ENCODE results near the gene ARL6IP4.

DNA sequence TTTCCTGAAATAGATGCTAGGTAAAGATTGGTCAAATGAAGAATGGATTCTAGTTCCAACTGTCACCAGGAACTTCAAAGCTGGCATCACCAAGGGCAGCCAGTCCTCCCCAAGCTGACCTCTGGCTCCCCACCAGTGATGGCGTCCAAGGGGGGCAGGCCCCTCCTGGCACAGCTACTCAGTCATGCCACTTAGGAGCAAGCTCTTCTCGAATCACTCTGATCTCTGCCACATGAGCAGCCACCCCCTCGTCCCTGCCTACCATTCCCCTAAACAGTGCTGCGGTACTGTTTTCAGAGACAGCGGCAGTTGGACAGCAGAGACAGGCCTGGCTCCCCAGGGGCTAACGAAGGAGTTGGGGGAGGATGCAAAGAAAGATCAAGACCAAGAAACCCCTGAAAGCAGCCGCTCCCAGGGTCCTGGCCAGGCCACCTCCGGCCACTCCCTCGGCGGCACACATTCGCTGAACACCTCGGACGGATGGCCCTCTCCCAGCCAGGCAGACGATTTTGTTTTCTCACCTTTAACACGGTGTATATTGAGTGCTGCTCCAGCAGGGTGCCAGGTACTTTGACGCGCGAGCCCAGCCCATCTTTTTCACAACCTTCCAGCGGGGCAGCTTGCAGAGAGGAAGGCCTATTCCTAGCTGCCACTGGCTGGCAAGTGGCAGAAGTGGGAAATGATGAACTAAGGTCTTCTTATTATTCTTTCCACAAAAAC is 47.4 kb downstream of the ARL6IP4 start:
- TF ChIP-seq POLR2A (IDR thresholded peaks at IDR 0.05; ENCODE audit: low read depth, low read length): no peak
- TF ChIP-seq POLR2AphosphoS5 (IDR thresholded peaks at IDR 0.05; ENCODE audit: low read depth, low read length): no peak
- no peak for TF ChIP-seq SPI1 (IDR thresholded peaks at IDR 0.05; ENCODE audit: low read depth, low read length)
- TF ChIP-seq TAF1 (IDR thresholded peaks at IDR 0.05; ENCODE audit: low read depth, low read length): no peak

All from GM12891 (cell line).